H9 (cell line): ENCODE results near the gene LIPA. TPM values are rescaled to one million over a fixed set of nuclear protein-coding genes. Genes with fewer than 3 reads are reported as not detected.

Experiments used
- DNase-seq: peaks from one replicate; pipeline ENCODE4 v3.0.0-alpha.2; 2017
- H2AFZ ChIP-seq: one replicate; pipeline ENCODE4 v1.6.1; 2013; ENCODE audit warnings: mild to moderate bottlenecking, low read length, control low read depth, moderate library complexity
- H2AK5ac ChIP-seq: 2 replicates; pipeline ENCODE4 v1.6.1; 2013; ENCODE audit warnings: low read length, control low read depth, mixed read lengths; ENCODE audit not compliant: insufficient read length
- H2BK120ac ChIP-seq: one replicate; pipeline ENCODE4 v1.6.1; 2013; ENCODE audit warnings: low read depth, mild to moderate bottlenecking, low read length, control low read depth, inconsistent platforms; ENCODE audit not compliant: poor library complexity, severe bottlenecking
- H2BK12ac ChIP-seq: 2 replicates; pipeline ENCODE4 v1.6.1; 2013; ENCODE audit warnings: low read length, control low read depth, mixed read lengths, low read depth; ENCODE audit not compliant: insufficient read length
- H2BK15ac ChIP-seq: 2 replicates; pipeline ENCODE4 v1.6.1; 2013; ENCODE audit warnings: low read depth, low read length, control low read depth
- H2BK20ac ChIP-seq: one replicate; pipeline ENCODE4 v1.6.1; 2013; ENCODE audit warnings: low read depth, mild to moderate bottlenecking, low read length, control low read depth, inconsistent platforms; ENCODE audit not compliant: poor library complexity, severe bottlenecking
- H2BK5ac ChIP-seq: 2 replicates; pipeline ENCODE4 v1.6.1; 2013; ENCODE audit warnings: low read length, control low read depth, mixed read lengths; ENCODE audit not compliant: insufficient read length
- H3K14ac ChIP-seq: 2 replicates; pipeline ENCODE4 v1.6.1; 2013; ENCODE audit warnings: low read length, control low read depth; ENCODE audit not compliant: insufficient read depth
- H3K18ac ChIP-seq: 2 replicates; pipeline ENCODE4 v1.6.1; 2013; ENCODE audit warnings: low read depth, mild to moderate bottlenecking, mixed read lengths, low read length, control low read depth; ENCODE audit not compliant: insufficient read length
- H3K23ac ChIP-seq: 2 replicates; pipeline ENCODE4 v1.6.1; 2013; ENCODE audit warnings: low read length, control low read depth, mixed read lengths, low read depth; ENCODE audit not compliant: insufficient read length
- H3K23me2 ChIP-seq: 2 replicates; pipeline ENCODE4 v1.6.1; 2013; ENCODE audit warnings: low read depth, mild to moderate bottlenecking, mixed read lengths, low read length, control low read depth; ENCODE audit not compliant: insufficient read length, poor library complexity, severe bottlenecking
- H3K27ac ChIP-seq: 2 replicates; pipeline ENCODE4 v1.5.1; 2013; ENCODE audit warnings: low read length, control low read depth, mixed read lengths, low read depth; ENCODE audit not compliant: insufficient read length
- H3K27me3 ChIP-seq: 2 replicates; pipeline ENCODE4 v1.6.1; 2013; ENCODE audit warnings: low read length, control low read depth, inconsistent platforms; ENCODE audit not compliant: insufficient read depth
- H3K4ac ChIP-seq: 2 replicates; pipeline ENCODE4 v1.6.1; 2013; ENCODE audit warnings: low read depth, mild to moderate bottlenecking, control low read depth, inconsistent platforms, low read length, moderate library complexity
- H3K4me1 ChIP-seq: 2 replicates; pipeline ENCODE4 v1.6.1; 2013; ENCODE audit warnings: low read length, control low read depth, inconsistent platforms; ENCODE audit not compliant: insufficient read depth
- H3K4me2 ChIP-seq: 2 replicates; pipeline ENCODE4 v1.6.1; 2013; ENCODE audit warnings: low read length, control low read depth, mixed read lengths; ENCODE audit not compliant: insufficient read length, insufficient read depth
- H3K56ac ChIP-seq: 2 replicates; pipeline ENCODE4 v1.6.1; 2013; ENCODE audit warnings: low read depth, mild to moderate bottlenecking, mixed read lengths, low read length, control low read depth; ENCODE audit not compliant: insufficient read length
- H3K79me1 ChIP-seq: 2 replicates; pipeline ENCODE4 v1.6.1; 2013; ENCODE audit warnings: low read depth, mild to moderate bottlenecking, moderate library complexity, low read length, control low read depth, inconsistent platforms; ENCODE audit not compliant: insufficient read depth, poor library complexity, severe bottlenecking
- H3K79me2 ChIP-seq: 2 replicates; pipeline ENCODE4 v1.6.1; 2013; ENCODE audit warnings: low read length, control low read depth, inconsistent platforms; ENCODE audit not compliant: insufficient read depth
- H3K9ac ChIP-seq: 2 replicates; pipeline ENCODE4 v1.6.1; 2013; ENCODE audit warnings: low read length, control low read depth, mixed read lengths; ENCODE audit not compliant: insufficient read length; ENCODE audit errors: extremely low read depth
- H3K9me3 ChIP-seq: one replicate; pipeline ENCODE4 v1.6.1; 2013; ENCODE audit warnings: low read depth, low read length, inconsistent platforms; ENCODE audit not compliant: control insufficient read depth
- H3T11ph ChIP-seq: one replicate; pipeline ENCODE4 v1.6.1; 2013; ENCODE audit warnings: mild to moderate bottlenecking, low read length, control low read depth, inconsistent platforms
- H4K20me1 ChIP-seq: one replicate; pipeline ENCODE4 v1.6.1; 2013; ENCODE audit not compliant: control insufficient read depth, insufficient read length, insufficient read depth
- H4K5ac ChIP-seq: 2 replicates; pipeline ENCODE4 v1.6.1; 2013; ENCODE audit warnings: low read depth, mild to moderate bottlenecking, mixed read lengths, low read length, control low read depth; ENCODE audit not compliant: insufficient read length
- H4K8ac ChIP-seq: replicated peaks from 2 replicates; pipeline ENCODE4 v1.6.1; 2013; ENCODE audit warnings: low read length, control low read depth, mixed read lengths, low read depth; ENCODE audit not compliant: insufficient read length
- H4K91ac ChIP-seq: 2 replicates; pipeline ENCODE4 v1.6.1; 2013; ENCODE audit warnings: low read depth, mild to moderate bottlenecking, moderate library complexity, mixed read lengths, low read length, control low read depth; ENCODE audit not compliant: insufficient read length
- H3K27ac Mint-ChIP-seq, 3 experiments: 2 replicates in 2 of 3; 3 replicates in 1 of 3; pipeline ENCODE4 v1.8.0; 2020 to 2021; ENCODE audit warnings: mixed read lengths in 3 of 3, mild to moderate bottlenecking in 1 of 3, moderate library complexity in 1 of 3
- H3K27me3 Mint-ChIP-seq: 2 replicates; pipeline ENCODE4 v1.8.0; 2021; ENCODE audit warnings: low read depth, mild to moderate bottlenecking, moderate library complexity, mixed read lengths
- H3K36me3 Mint-ChIP-seq, 3 experiments: 2 replicates in 2 of 3; 3 replicates in 1 of 3; pipeline ENCODE4 v1.8.0; 2020 to 2021; ENCODE audit warnings: low read depth in 3 of 3, mixed read lengths in 3 of 3; ENCODE audit not compliant: insufficient read depth in 1 of 3
- H3K4me1 Mint-ChIP-seq, 2 experiments: 2 replicates each; pipeline ENCODE4 v1.8.0; 2020; ENCODE audit warnings: mixed read lengths in 2 of 2
- H3K4me3 Mint-ChIP-seq, 2 experiments: 2 replicates in 1 of 2; 3 replicates in 1 of 2; pipeline ENCODE4 v1.8.0; 2020 to 2021; ENCODE audit warnings: mild to moderate bottlenecking in 2 of 2, mixed read lengths in 2 of 2, moderate library complexity in 1 of 2
- H3K9me3 Mint-ChIP-seq, 2 experiments: 2 replicates in 1 of 2; 3 replicates in 1 of 2; pipeline ENCODE4 v1.8.0; 2020; ENCODE audit warnings: mild to moderate bottlenecking in 2 of 2, mixed read lengths in 2 of 2, moderate library complexity in 1 of 2
- total RNA-seq: library from RNA; stranded (reverse); gene quantifications from 2 replicates; pipeline ENCODE4 v1.2.1, GENCODE V29; 2021
- TF ChIP-seq, protein P1 (sequence below): fragments of 200-600 bp; sonication (generic); conservative IDR thresholded peaks from 3 replicates; pipeline ENCODE4 v1.8.0; 2021; ENCODE audit warnings: antibody characterized with exemption, mild to moderate bottlenecking

Gene LIPA
- total RNA-seq, 1 experiment from 2014 or later, result 20.9 TPM

DNA sequence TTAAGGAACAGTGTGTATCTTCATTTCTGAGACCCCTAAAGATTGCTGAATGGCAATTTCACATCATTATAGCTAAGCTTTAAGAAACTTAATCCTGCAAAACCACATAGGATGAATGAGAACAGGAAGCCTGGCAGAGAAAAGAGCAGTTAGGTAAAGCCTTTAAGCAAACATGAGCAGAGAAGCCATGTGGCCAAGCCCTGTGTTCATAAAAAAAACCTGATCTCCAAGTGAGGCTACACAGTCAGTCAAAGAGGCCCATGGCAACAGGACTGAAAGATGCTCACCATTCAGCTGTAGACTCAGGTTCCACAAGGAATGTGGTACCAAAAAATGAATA lies 9.3 kb downstream of the LIPA start:
- H3K4me1 Mint-ChIP-seq, result peaks cover 39 to 45% of the 10 kb centered on the region in 2 experiments
- no peak overlapping the region for H3K9ac ChIP-seq
- H2BK20ac ChIP-seq, result no peak overlapping the region
- H3K9me3 Mint-ChIP-seq, result no peaks in the 10 kb centered on the region
- TF ChIP-seq, protein P1, sequence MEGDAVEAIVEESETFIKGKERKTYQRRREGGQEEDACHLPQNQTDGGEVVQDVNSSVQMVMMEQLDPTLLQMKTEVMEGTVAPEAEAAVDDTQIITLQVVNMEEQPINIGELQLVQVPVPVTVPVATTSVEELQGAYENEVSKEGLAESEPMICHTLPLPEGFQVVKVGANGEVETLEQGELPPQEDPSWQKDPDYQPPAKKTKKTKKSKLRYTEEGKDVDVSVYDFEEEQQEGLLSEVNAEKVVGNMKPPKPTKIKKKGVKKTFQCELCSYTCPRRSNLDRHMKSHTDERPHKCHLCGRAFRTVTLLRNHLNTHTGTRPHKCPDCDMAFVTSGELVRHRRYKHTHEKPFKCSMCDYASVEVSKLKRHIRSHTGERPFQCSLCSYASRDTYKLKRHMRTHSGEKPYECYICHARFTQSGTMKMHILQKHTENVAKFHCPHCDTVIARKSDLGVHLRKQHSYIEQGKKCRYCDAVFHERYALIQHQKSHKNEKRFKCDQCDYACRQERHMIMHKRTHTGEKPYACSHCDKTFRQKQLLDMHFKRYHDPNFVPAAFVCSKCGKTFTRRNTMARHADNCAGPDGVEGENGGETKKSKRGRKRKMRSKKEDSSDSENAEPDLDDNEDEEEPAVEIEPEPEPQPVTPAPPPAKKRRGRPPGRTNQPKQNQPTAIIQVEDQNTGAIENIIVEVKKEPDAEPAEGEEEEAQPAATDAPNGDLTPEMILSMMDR, result no peak
- peaks cover 0 to 4% (median 0%) of the 10 kb centered on the region in 3 experiments; a peak in 2 of 7 replicates for H3K36me3 Mint-ChIP-seq
- H3K18ac ChIP-seq, result no peak overlapping the region
- H2AK5ac ChIP-seq, result no peak overlapping the region
- no peaks in the 10 kb centered on the region for H3K9me3 ChIP-seq
- H3K27ac Mint-ChIP-seq, result peak overlapping the region in 1 of 3 experiments; percentile 34; a peak in 1 of 7 replicates
- no peaks in the 10 kb centered on the region for H3K79me1 ChIP-seq
- H3K4ac ChIP-seq, result no peak overlapping the region
- no peak for DNase-seq
- peak overlapping the region; percentile 49 for H3K27ac ChIP-seq
- H3K27me3 Mint-ChIP-seq, result no peaks in the 10 kb centered on the region
- H2BK5ac ChIP-seq, result no peak overlapping the region
- H3K23me2 ChIP-seq, result no peaks in the 10 kb centered on the region
- H3K23ac ChIP-seq, result no peak overlapping the region
- no peak overlapping the region for H3K4me2 ChIP-seq
- no peak overlapping the region for H2BK15ac ChIP-seq
- H4K8ac ChIP-seq, result no peak overlapping the region
- H3K4me3 Mint-ChIP-seq, result no peak overlapping the region
- no peaks in the 10 kb centered on the region for H3K27me3 ChIP-seq
- H2AFZ ChIP-seq, result no peak overlapping the region
- no peak overlapping the region for H3T11ph ChIP-seq
- no peaks in the 10 kb centered on the region for H3K79me2 ChIP-seq
- H3K56ac ChIP-seq, result no peak overlapping the region
- H4K20me1 ChIP-seq, result no peaks in the 10 kb centered on the region
- no peak overlapping the region for H4K91ac ChIP-seq
- H4K5ac ChIP-seq, result no peak overlapping the region
- H2BK120ac ChIP-seq, result no peak overlapping the region
- no peak overlapping the region for H3K14ac ChIP-seq
- no peak overlapping the region for H2BK12ac ChIP-seq
- peaks cover 13% of the 10 kb centered on the region for H3K4me1 ChIP-seq
